ENCODE measurements around the gene CLEC6A. TPM values are rescaled to one million over a fixed set of nuclear protein-coding genes. Genes with fewer than 3 reads are reported as not detected.

Gene CLEC6A
- total RNA-seq, 1 donor from 2014 or later = 2.0 TPM

DNA sequence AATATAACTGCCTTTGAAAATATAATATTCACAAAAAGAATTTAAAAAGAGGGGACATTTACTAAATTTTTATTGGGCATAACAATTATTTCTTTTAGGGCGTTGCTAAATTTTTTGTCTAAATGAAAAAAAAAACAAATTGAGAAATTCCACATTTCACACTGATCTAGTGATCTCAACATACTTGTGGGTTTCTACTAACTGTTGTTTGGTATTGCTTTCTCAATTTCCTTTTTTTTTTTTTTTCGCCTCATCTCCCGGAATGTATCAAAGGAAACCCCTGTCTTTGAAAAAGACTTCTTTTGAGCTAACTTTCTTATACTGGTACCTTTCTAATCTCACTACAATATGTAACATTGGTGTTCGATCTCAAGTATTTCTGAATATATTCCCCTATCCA, 57.5 kb downstream of the CLEC6A start, which contains the start of gene CLEC4D:
TSS of gene CLEC4D (plus strand) at position 248 of the 400 bp plus-strand sequence. CDS start 230 bp downstream, outside the sequence.
- Histone ChIP-seq H3K4me1 (no peaks in the 10 kb centered on the region), H3K4me3 (no peak within 1 kb of the TSS), H3K36me3 (no peaks in the 10 kb centered on the region), H3K27me3 (no peaks in the 10 kb centered on the region), H3K9me3 (no peaks in the 10 kb centered on the region), H3K27ac (no peak within 1 kb of the TSS)
- intact Hi-C loops (cut with DNase I) = no loop called here
- TF ChIP-seq, protein P1, sequence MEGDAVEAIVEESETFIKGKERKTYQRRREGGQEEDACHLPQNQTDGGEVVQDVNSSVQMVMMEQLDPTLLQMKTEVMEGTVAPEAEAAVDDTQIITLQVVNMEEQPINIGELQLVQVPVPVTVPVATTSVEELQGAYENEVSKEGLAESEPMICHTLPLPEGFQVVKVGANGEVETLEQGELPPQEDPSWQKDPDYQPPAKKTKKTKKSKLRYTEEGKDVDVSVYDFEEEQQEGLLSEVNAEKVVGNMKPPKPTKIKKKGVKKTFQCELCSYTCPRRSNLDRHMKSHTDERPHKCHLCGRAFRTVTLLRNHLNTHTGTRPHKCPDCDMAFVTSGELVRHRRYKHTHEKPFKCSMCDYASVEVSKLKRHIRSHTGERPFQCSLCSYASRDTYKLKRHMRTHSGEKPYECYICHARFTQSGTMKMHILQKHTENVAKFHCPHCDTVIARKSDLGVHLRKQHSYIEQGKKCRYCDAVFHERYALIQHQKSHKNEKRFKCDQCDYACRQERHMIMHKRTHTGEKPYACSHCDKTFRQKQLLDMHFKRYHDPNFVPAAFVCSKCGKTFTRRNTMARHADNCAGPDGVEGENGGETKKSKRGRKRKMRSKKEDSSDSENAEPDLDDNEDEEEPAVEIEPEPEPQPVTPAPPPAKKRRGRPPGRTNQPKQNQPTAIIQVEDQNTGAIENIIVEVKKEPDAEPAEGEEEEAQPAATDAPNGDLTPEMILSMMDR (IDR thresholded peaks at IDR 0.05) = no peak
- ATAC-seq (no peak), DNase-seq (no peak)

DNA sequence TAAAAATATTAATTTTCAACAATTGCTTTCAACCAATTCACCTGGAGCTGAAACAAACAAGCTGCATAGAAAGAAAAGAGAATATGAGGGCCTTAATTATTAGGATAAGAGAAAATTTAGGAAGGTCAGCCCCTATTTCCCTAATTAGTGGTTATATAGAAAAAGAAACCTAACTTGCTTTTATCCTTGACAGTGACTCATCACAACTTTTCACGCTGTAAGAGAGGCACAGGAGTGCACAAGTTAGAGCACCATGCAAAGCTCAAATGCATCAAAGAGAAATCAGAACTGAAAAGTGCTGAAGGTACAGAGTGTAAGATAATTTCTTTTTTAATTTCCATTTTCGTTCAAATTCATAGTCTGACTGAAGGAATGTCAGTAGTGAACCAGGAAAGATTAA, 62.2 kb downstream of the CLEC6A start:
- no peaks in the 10 kb centered on the region for H3K27me3 ChIP-seq
- intact Hi-C loops (cut with DNase I) = no loop called here
- H3K4me3 ChIP-seq = no peak overlapping the region
- DNase-seq (no peak), ATAC-seq (no peak)
- no peak overlapping the region for H3K27ac ChIP-seq
- no peaks in the 10 kb centered on the region for H3K9me3 ChIP-seq
- no peaks in the 10 kb centered on the region for H3K36me3 ChIP-seq
- no peaks in the 10 kb centered on the region for H3K4me1 ChIP-seq
- TF ChIP-seq, protein P1 (IDR thresholded peaks at IDR 0.05) = no peak

GRCh38 chr12:8519171-8519570, 63.4 kb downstream of the CLEC6A start:
- ATAC-seq = peak; percentile 56
- intact Hi-C loops (cut with DNase I) = no loop called here
- Histone ChIP-seq H3K36me3 (no peaks in the 10 kb centered on the region), H3K27me3 (no peaks in the 10 kb centered on the region), H3K9me3 (no peaks in the 10 kb centered on the region), H3K4me1 (no peaks in the 10 kb centered on the region), H3K27ac (no peak overlapping the region), H3K4me3 (no peak overlapping the region)
- DNase-seq = no peak
- TF ChIP-seq, protein P1 (IDR thresholded peaks at IDR 0.05) = no peak

GRCh38 chr12:8527250-8528130, 71.7 kb downstream of the CLEC6A start:
- TF ChIP-seq, protein P1 (IDR thresholded peaks at IDR 0.05) = no peak
- no peaks in the 10 kb centered on the region for H3K36me3 ChIP-seq
- H3K27ac ChIP-seq = no peak overlapping the region
- no peak for DNase-seq
- intact Hi-C loops (cut with DNase I) = no loop called here
- H3K4me3 ChIP-seq = no peak overlapping the region
- no peaks in the 10 kb centered on the region for H3K27me3 ChIP-seq
- ATAC-seq = no peak
- H3K4me1 ChIP-seq = no peaks in the 10 kb centered on the region
- no peaks in the 10 kb centered on the region for H3K9me3 ChIP-seq

Other genes with a start within 250 kb of the CLEC6A start
- gene FAM90A1, start 228.3 kb upstream of the CLEC6A start, total RNA-seq = 0.43 TPM
- gene CLEC4D, start 57.5 kb downstream of the CLEC6A start, total RNA-seq = 1.1 TPM
- gene CLEC4E, start 84.9 kb downstream of the CLEC6A start, total RNA-seq = 16.8 TPM
- gene AICDA, start 156.9 kb downstream of the CLEC6A start, total RNA-seq = 0.75 TPM
- 2.8 TPM for gene MFAP5, start 206.9 kb downstream of the CLEC6A start, total RNA-seq
- 32.0 TPM for gene RIMKLB, start 242.0 kb downstream of the CLEC6A start, total RNA-seq